GM21529 (cell line): ENCODE data around the gene KCNH4.
"Not testable (repeated sequence)": the region's sequence is repeated elsewhere in the genome, so short reads cannot be mapped to it uniquely, and the experiment has no call there.

Source experiments
- ATAC-seq: cut with Tn5 transposase; IDR thresholded peaks from one replicate; pipeline ENCODE4 v1.9.1; 2021; ENCODE audit not compliant: unreplicated experiment

The KCNH4 gene

DNA sequence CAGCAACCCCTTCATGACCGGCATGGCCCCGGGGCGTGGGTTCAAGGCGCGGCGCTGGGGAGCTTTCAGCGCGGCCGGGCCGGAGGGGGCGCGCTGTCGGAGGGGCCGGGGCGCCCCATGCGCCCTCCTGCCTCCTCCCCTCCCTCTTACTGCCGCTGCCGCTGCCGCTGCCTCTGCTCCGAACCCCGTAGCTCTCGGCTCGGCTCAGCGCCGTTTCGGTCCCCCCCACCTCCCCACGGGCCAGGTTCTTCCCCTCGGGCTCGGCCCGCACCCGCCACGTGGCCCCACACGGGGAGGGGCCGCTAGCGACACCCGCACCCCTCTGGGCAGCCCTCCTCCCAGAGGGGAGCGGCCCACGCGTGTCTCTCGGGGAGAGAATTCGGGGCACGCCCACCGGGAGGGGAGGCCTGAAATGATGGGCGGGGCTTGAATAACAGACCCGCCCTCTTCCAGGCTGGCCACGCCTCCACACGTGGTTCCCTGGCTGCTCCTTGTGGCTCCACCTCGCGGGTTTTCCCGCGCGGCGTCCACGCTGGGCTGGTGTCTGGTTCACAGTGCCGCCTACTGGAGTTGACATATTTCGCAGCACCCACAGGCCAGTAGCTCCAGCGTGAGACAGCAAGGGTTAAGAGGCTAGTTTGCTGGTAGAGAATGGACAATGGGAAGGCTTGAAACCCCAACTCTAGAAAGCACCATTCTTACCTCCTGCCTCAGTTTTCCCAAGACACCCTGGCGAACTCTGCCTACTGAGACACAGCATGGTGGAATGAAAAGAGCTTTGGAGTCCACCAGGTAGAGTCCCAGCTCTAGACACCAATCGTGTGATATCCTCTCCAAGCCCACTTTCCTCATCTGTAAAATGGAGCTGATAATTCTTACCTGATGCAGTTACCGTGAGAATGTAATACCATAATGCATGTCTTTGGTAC lies at the start of gene KCNH4:
TSS of gene KCNH4 (minus strand) at position 221 of the 929 bp plus-strand sequence. CDS start at position 24, 197 bp downstream.
- no peak for ATAC-seq

DNA sequence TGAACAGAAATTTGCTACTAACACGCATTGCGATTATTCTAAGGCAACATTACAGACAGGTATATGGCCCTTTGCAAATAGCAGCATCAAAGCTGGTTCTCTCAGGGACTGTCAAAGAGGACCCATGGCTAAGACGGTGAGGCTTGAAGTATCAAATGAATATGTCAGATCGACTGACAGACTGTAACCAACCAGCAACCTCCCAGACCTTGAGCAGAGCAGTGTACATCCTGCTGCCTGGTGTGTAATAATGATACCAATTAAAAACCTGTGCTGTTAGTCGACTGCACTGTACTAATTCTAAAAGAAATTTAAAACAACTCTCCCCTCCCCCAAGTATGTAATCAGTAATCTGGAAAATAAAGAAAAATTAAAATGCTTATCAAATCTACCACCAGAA lies 49.3 kb upstream of the KCNH4 start:
- ATAC-seq, result no peak

DNA sequence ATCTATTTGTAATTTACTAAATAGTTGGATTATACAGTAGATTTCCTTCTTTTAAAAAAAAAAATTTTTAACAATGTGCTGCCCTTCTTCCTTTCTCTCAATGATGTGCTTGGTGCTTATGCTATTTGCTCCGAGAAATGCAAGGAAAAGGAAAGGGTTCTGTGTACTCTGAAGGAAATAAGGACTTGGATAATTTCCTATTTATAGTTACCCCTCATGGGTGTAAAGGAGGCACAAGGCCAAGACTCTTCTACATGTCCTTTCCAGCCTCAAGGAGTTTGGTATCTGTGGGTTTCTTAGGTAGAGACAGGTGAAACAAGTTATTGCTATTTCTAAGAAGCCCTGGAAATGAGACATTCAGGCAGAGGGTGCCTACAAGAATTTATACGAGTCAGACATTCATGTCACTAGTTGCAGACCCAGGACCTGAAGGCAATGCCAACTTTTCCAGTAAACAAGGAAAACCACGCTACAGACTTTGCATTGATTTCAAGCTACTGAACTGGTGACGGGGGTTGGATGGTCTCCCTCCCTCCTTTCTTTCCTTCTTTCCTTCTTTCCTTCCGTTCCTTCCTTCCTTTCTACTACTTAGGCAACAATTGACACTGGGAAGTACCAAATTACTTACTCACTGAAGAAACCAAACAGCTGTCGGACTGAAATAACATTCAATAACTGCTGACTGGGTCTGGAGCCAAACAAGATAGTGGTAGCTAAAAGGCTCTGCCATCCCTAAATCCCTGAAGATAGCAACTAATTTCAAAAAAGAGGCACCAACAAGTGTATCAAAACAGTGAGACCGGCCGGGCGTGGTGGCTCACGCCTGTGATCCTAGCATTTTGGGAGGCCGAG lies 47.1 kb upstream of the KCNH4 start:
- no peak for ATAC-seq

DNA sequence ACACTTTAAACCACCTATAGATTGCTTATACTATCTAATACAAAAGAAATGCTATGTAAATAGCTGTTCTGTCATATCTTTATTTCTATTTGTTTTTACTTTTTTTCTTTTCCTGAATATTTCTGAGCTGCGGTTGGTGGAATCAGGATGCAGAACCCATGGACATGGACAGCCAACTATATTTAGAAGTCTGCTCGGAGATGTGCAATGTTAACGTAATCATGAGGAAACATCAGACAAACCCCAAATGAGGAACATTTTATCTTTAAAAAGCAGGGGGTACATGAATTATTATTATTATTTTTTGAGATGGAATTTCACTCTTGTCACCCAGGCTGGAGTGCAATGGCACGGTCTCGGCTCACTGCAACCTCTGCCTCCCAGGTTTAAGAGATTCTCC lies 44.7 kb upstream of the KCNH4 start:
- no peak for ATAC-seq

DNA sequence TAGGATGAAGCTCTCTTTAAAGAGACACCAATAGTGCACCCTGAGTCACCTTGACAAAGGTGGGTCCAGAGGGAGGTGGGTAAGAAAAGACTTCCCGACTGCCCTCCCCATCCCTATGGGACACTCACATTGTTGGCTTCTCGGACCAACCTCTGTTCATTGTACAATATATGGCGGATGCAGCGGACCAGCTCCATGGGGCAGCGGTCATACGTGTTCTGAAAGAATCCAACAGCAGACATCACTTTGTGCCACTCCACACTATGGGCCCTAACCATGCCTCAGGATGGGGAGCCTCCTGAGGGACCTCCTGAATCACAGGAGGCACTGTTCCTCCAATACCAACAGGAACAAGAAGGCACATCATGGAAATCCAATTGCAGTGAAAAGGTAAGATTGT lies 43.7 kb upstream of the KCNH4 start:
- no peak for ATAC-seq

DNA sequence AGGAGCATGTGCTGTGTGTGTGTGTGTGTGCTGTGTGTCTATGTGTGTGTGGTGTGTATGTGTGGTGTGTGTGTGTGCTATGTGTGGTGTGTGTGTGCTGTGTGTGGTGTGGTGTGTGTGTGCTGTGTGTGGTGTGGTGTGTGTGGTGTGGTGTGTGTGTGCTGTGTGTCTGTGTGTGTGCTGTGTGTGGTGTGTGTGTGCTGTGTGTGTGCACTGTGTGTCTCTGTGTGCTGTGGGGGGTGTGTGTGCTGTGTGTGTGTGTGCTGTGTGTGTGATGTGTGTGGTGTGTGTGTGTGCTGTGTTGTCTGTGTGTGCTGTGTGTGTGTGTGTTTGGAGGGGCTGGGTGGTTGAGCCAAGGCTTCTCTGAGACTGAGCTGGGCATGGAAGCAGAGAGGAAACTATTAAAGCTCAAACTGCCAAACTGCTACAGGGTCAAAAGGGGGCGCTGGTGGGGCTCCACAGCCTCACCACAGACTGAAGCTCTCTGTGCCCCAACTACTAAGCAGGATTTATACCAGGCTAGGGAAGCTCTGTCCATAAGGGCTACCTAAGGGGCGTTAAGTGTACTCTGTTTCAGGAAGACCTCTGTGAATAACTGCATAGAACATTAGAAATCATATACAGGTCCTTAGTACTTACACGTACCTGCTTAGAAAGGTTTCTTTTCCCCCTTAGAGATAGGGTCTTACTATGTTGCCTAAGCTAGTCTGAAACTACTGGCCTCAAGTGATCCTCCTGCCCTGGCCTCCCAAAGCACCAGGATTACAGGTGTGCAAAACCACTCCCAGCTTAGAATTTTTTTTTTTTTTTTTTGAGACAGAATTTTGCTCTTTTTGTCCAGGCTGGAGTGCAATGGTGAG lies 41.2 kb upstream of the KCNH4 start:
- ATAC-seq, result no peak

DNA sequence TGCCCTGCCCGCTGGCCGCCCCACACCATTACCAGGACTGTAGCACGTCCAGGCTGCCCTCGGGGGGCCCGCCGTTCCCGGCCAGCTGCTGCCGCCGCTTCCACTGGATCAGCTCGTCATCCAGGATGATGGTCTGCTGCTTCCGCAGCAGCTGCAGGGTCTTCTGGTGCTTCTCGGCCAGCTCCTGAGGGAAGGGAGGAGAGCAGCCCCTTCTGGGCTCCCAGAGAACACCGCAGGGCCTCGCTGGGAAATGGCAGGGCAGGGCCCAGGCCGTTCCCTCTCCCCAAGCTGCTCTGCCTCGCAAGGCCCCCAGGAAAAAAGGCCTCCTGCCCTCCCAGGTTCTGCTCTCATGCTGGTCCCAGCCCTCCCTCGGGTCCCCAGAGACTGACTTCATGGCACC lies 38.3 kb upstream of the KCNH4 start:
- ATAC-seq, result not testable (repeated sequence)

DNA sequence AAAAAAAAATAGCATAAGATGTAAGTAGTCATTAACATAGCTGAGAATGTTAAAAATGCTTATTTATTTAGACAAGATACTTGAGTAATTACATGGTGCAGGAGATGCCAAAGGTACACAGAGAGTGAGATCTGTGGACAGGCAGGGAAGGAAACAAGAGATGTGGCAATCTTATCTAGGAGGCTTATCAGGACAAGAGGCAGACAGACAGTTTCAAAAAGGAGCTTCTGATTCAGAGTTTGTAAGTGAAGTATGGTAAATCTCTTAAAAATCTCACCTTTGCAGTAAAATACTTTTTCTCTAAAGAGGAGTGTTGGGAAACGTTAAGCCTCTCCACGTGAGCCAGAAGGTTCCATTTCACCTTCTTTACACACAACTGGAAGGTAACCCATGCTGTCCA lies 33.2 kb upstream of the KCNH4 start:
- ATAC-seq, result no peak

DNA sequence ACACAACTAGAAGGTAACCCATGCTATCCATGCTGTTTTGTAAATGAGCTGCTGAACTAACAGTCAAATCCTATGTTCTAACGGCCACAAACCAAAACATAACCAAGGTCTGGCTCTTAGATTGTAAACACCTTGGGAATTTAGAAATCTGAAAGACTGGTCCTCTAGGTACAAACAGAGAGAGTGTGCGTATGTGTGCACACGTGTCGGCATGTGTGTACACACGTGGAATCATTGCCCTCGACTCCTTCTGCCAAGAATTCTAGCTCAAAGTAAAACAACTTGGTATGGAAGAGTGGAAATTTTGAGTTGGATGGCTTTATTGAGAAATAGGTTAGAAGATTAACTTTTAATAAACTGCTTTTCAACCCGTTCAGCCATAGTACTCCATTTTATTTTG lies 31.4 kb upstream of the KCNH4 start:
- ATAC-seq, result no peak

DNA sequence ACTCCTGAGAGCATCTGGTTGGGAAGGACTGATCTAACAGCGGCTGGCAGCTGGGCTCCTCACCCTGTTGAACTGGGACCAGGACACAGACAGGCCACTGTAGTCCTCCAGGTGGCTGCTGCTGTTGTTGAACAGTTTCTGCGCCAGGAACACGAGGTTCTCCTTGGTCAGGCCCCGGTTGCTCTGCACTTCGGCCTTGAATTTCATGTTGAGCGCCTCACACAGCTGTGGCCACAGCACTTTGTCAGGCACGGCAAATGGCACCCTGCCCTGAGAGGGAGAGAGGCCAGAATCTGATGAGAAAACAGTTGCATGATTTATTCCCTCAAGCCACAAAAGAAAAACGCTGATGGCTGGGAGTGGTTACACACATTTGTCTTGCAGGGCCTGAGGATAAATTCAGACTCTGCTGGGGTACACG lies 31.0 kb upstream of the KCNH4 start:
- ATAC-seq, result not testable (repeated sequence)

DNA sequence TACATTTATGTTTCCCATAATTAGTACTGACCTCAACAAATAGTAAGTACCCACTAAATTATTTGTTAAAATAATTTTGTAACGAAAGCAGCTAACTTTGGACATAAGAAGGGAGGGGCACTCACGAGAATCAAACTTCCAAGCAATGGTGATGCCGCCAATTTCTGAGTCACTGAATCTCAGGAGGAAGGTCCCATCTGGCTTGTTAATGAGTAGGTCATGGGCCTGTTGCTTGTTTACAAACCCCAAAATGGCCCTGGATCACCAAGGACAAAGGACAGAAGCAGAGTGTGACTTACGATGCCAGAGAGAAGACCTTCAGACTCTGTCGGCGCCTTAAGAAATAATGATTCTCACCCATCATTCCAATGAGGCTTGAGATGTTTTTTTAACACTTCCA lies 29.1 kb upstream of the KCNH4 start:
- no peak for ATAC-seq

DNA sequence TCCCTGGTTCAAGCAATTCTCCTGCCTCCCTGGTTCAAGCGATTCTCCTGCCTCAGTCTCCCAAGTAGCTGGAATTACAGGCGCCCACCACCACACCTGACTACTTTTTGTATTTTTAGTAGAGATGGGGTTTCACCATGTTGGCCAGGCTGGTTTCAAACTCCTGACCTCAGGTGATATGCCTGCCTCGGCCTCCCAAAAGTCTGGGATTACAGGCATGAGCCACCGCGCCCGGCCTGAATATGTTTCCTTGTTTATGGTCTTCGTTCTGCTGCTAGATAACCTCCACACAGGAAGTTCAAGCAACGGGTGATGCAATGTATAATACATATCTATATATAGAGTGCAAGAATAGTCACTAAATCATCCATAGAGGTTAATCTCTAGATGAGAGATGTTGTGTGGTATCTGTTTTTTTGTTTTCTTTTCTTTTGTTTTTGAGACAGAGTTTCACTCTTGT lies 25.2 kb upstream of the KCNH4 start:
- ATAC-seq, result not testable (repeated sequence)

DNA sequence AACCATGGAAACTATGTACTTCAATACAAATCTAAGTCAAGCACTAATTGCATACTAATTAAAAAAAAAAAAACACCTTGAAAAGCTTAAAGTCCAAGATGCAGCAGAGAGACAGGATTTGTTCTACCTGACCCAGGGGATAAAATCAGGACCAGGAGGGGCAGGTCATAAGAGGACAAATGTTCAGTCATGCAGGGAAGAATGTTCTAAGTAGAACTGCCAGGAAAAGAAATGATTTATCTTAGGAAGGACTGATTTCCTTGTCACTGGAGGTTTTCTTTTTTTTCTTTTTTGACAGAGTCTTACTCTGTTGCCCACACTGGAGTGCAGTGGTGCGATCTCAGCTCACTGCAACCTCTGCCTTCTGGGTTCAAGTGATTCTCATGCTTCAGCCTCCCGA lies 22.4 kb upstream of the KCNH4 start:
- no peak for ATAC-seq

DNA sequence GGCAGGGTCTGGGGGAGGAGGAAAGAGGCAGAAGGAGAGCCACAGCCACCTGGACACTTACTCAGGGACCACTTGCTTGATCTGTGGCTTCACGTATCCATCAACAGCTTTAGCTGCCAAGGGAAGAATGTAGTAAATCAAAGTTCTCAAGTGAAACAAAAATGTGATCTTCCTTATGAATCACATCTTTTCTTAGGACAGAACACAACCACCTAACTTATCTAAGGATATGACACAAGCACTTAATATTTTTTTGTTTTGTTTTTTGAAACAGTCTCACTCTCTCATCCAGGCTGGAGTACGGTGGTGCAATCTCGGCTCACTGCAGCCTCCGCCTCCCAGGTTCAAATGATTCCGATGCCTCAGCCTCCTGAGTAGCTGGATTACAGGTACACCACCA lies 21.8 kb upstream of the KCNH4 start:
- no peak for ATAC-seq

DNA sequence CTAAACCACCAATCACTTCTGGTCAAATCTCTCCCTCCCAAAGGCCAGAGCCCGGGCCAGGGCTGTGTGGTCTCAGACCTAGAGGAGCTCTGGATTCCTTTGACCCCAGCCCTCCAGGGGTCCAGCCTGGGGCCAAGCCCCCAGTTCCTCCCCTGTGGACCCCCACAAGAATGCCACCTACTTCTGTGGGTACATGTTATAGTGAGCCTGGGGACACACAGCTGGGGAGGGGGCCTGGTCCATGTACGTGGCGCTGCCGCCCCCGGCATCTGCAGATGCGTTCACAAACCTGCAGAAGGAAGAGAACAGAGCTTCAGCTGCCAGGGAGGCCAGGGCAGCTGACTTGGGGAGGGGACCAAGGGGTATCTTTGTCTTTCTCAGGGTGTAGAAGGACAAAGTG lies 21.2 kb upstream of the KCNH4 start:
- ATAC-seq, result no peak

DNA sequence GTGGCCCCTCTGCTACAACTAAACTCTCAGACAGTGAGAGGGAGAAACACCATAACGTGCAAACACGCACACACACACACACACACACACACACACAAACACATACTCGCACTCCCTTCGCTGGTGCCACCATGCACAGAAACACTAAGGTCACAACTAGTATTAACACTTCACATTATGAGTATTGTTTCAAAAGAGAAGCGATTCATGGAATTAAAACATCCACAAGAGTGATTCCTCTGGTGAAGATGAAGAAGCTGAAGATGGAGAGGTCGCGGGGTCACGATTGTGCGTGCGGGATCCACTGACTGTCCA lies 20.5 kb upstream of the KCNH4 start:
- ATAC-seq, result no peak

DNA sequence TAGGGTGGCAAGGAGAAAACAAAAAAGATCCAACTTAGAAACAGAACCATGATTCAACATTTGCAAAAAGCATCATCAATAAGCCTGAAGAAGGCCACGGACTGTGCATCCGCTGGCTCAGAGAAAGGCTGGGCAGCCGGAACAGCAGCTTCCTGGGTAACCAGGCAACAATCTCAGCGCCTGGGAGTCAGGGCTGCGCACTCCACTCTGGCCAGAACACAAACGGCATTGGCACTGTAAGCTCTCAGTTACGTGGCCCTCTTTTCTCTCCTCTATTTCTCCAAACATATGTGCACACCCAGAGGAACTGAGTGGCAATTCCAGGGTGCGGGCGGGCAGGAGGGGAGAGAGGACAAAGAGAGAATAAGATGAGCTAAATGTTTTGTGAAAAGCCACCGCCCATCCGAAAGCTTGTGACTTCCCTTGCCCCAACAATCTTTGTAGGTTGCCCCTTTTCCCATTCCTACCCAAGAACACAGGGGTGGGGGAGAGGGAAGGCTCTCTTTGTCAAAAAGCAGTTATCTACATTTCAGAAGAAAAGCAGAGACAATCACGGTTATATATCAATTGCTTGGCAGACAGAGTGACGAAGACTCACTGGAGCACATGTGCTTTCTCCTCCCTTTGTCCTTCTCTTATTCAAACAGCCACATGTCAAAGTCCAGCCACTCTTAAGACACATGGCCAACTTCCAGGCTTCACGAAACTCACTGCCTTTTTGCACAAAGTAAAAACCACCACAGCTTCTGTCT lies 19.9 kb upstream of the KCNH4 start:
- no peak for ATAC-seq

DNA sequence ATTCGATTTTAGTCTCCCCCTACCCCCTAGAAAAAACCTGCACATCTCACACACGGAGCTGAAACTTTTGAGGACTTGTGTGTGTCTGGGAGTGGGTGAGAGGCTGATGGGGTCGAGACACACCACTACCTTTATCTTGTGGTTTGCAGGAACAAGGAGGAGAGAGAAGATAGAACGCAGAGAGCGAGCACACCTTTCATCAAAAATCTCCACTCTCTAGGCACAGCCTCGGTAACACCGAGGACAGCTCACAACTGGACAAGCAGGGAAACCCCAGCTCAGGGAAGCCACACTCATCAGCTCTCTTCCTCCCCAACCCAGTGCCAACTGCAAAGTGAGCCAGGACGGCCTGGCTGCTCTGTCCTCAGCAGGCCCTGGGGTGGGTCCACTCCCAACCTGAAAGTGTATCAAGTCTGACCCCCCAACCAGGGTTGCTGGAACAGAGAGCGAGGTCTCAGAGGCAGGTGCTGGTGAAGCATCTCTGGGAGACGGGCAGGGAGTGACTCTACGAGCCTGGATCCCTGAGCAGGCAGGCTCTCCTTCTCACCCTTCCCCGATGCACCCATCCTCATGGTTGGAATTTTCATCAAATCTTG lies 18.6 kb upstream of the KCNH4 start:
- ATAC-seq, result no peak

DNA sequence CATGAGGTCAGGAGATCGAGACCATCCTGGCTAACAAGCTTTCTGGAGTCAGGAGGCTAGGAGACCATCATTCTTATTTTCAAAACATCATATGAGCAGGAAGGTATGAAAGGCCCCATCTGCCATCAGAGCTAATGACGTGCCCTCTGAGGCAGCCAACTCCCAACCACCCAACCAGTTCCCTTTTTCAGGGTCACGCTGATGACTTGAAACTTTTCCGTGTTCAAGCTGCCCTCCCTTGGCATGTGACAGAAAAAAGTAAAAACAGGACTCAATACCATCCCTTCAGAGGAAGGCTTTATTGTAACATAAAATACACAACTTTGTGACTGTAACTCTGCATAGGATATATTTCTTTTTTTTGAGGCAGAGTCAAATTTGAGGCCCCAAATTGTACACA lies 18.0 kb upstream of the KCNH4 start:
- ATAC-seq, result no peak

DNA sequence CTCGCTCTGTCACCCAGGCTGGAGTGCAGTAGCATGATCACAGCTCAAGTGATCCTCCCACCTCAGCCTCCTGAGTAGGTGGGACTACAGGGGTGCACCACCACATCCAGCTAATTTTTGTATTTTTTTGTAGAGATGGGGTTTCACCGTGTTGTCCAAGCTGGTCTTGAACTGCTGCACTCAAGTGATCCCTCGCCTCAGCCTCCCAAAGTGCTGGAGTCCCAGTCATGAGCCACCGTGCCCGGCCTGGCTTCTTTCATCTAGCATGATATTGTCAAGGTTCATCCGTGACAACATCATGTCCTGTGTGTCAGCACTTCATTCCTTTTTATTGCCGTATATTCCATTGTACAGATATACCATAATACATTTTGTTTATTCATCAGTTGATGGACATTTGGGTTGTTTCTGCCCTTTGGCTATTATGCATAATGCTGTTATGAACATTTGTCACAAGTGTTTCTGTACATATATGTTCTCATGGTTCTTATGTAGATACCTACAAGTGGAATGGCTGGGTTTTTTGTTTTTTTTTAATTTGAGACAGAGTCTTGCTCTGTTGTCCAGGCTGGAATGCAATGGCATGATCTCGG lies 16.7 kb upstream of the KCNH4 start:
- ATAC-seq, result no peak
